Sigmoid colon (tissue), 4 donors: ENCODE results near the gene KRTAP9-9.

ENCODE experiments used
- CTCF ChIP-seq, 4 experiments: fragments of 450-650 bp in 3 of 4; fragments of 200-600 bp in 1 of 4; IDR thresholded peaks; one replicate each; pipeline ENCODE4 v1.5.1; 2016 to 2019; ENCODE audit warnings: antibody characterized with exemption in 4 of 4, mild to moderate bottlenecking in 3 of 4, moderate library complexity in 2 of 4
- POLR2A ChIP-seq, 2 donors: fragments of 450-650 bp; IDR thresholded peaks; one replicate each; pipeline ENCODE4 v1.6.1; 2016; ENCODE audit warnings: antibody characterized with exemption in 2 of 2, mild to moderate bottlenecking in 2 of 2, moderate library complexity in 2 of 2
- POLR2AphosphoS5 ChIP-seq, 4 donors: sonication (generic); formaldehyde crosslinking; IDR thresholded peaks; one replicate each; pipeline ENCODE4 v1.6.1; 2017; ENCODE audit warnings: antibody characterized with exemption in 4 of 4

- TF ChIP-seq CTCF (IDR thresholded peaks at IDR 0.05) (no peak), POLR2A (IDR thresholded peaks at IDR 0.05) (no peak), POLR2AphosphoS5 (IDR thresholded peaks at IDR 0.05) (no peak)
These were observed 323 bp upstream of the KRTAP9-9 start for GRCh38 chr17:41254861-41255260.
